GM19025 (cell line): ENCODE data around the gene C1orf105.
"Not testable (repeated sequence)": the region's sequence is repeated elsewhere in the genome, so short reads cannot be mapped to it uniquely, and the experiment has no call there.

Experiments used
- ATAC-seq: cut with Tn5 transposase; IDR thresholded peaks from one replicate; pipeline ENCODE4 v1.9.1; 2021; ENCODE audit warnings: mild to moderate bottlenecking, low read depth, moderate library complexity; ENCODE audit not compliant: unreplicated experiment

Gene C1orf105, protein sequence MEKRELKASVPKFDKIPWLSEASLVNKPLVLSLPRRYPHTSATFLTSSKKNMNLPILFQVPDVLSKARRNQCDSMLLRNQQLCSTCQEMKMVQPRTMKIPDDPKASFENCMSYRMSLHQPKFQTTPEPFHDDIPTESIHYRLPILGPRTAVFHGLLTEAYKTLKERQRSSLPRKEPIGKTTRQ

GRCh38 chr1:172420385-172420784, at the start of gene C1orf105:
TSS of gene C1orf105 (plus strand) at chr1:172420685. CDS start at chr1:172420886, 201 bp downstream.
- no peak for ATAC-seq

GRCh38 chr1:172371646-172372045, 48.8 kb upstream of the C1orf105 start:
- ATAC-seq: not testable (repeated sequence)

DNA sequence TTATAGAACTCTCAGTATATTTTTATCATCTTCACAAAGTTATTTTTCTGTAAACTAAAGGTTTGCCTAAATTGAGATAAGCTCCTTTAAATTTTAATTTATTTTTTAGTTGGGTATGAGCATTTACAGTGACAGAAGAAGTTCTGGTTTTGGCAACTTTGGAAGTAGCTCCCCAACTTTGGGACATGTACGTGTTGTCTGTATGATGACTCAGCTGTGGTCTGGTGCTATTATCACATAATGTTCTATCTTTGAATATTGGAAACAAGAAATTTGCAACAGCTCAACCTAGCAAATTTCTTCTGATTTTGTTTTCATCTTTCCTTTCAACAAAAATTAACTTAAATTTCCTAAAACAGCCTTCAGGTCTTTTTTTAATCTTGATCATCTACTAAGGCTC, 46.6 kb upstream of the C1orf105 start:
- no peak for ATAC-seq

DNA sequence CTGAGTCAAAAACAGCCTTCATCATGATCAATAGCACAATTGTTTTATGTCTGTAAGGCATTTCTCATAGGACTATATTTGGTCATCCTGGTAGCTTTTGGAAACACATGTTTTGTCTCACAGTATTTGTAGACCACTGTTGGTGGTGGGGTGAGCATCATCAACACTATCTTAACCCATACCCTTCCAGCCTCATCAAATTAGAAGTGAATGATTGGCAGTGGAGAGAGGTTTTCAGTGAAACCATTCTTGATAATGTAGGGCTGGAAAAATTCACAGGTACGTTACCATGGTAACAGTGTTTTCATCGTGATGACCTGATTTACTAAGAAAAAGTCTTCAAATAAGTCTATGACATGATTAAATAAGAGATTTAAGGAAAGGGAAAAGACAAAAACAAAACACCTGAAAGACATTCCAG, 45.3 kb upstream of the C1orf105 start:
- ATAC-seq: no peak

DNA sequence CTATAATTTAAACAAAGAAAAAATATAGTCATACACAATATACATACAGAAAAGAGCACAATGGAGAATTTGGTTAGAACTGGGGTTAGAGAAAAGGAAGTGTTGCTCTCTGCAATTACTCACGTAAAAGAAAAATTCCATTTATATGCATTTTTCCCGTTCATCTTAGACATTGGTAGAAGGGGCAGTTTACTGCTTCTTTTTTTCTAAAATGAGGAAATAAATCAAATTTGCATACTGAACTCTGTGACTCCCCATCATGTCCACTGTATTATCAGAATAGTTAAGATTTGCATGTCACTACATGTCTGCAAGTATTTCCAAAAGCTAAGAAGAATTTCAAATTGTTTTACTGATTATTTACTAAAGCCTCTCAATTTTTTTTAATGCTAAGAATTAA, 44.1 kb upstream of the C1orf105 start:
- no peak for ATAC-seq

GRCh38 chr1:172377565-172377964, 42.9 kb upstream of the C1orf105 start:
- ATAC-seq: no peak

GRCh38 chr1:172378109-172378760, 42.2 kb upstream of the C1orf105 start:
- ATAC-seq: no peak

- peak; percentile 84 for ATAC-seq
Measured at GRCh38 chr1:172380441-172381244, 39.8 kb upstream of the C1orf105 start.

DNA sequence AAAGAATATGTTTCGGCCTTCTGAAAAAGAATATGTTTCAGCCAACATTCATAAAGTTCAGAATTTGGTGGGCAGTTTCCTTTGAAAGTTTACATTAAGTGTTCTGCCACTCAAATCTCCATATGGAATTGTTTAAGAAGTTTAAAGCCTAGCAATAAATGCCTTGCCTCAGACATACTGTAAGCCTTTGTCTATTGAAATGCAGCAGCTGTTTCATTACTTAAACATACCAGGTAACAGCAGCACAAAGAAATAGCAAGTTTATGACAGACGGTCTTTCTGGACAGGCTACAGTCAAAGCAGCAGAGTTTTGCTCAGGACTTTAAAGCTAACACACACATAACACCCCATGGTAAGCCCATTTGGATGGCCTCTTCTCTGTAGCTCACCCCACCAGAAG, 38.5 kb upstream of the C1orf105 start:
- no peak for ATAC-seq

GRCh38 chr1:172382406-172382805, 38.1 kb upstream of the C1orf105 start:
- no peak for ATAC-seq

DNA sequence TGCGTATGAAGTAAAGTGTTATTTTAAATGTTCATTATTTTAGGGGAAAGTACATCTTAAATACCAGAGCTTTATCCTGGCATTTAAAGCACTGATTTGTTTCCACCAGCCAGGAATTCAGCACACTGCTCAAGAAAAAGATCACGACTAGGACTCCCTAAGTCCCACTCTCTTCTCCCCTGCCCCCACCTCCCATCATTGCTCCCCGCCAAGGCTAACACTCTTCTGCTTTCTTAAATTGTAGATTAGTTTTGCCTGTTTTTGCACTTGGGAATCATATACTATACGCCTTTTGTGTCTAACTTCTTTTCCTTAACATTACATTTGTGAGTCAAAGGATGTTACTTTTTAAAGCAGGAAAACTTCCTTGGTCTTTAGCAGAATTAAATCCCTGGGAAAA, 37.5 kb upstream of the C1orf105 start:
- ATAC-seq: no peak

DNA sequence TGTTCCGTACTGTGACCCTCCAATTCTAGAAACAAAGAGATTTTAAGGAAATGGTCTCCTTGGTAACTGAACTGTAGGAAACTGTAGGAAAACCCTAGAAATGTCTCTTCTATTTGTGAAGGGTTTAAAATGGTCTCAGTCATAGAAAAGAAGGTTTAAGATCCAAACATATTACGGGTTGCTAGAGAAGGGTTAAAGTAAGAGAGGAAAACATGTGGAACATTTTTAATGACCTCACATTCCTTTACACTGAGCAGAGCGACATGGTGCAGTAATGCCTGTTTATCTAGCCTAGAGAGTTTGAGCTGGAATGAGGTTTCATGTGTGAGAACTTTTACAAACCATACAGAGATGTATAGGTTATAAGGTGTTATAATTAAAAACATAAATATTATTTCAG, 36.9 kb upstream of the C1orf105 start:
- no peak for ATAC-seq

GRCh38 chr1:172384656-172385055, 35.8 kb upstream of the C1orf105 start:
- ATAC-seq: no peak

DNA sequence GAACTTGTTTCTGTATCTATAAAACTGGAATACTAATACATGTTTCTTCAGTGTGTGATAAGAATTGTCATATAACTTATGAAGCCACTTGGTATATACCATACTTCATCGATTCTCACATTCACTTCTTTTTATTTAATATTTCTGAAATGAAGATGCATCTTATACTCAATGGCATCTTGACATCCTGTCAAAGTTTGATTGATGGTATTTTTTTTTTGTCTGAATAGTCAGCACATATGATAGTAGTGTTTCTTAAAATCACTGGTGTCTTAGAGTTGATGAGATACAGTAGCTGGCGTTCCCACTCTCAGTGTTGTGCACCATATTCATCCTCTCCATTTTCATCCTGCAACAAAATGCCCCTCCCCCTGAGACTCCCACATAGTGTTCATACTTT, 34.4 kb upstream of the C1orf105 start:
- no peak for ATAC-seq

DNA sequence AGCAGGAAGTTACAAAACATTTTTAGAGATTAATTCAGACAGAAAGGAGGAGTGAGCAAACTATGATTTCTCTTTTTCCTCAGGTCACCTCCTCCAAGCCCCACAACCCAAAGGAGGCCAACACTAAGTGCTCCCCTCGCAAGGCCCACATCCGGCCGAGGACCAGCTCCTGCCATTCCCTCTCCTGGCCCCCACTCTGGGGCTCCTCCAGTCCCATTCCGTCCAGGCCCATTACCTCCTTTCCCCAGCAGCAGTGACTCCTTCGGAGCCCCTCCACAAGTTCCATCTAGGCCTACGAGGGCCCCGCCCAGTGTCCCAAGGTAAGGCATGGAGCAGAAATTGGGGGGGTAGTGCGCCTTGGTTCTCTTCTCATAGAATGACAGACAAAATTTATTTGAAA, 32.0 kb upstream of the C1orf105 start:
- ATAC-seq: no peak

DNA sequence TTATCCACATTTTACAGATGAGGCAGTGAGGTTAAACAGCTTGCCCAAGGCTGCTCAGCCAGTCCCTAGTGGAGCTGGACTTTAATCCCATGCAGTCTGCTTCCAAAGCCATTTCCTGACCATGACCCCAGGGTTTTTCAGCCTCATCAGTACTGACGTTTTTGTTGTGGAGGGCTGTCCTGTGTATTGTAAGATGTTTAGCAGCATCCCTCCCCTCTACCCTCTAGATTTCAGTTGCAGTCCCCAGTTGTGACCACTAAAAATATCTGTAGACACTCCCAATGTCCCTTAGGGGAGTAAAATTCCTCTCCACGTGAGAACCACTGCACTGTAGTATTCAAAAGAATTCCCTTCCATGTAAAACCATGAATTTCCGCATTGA, 30.2 kb upstream of the C1orf105 start:
- no peak for ATAC-seq

DNA sequence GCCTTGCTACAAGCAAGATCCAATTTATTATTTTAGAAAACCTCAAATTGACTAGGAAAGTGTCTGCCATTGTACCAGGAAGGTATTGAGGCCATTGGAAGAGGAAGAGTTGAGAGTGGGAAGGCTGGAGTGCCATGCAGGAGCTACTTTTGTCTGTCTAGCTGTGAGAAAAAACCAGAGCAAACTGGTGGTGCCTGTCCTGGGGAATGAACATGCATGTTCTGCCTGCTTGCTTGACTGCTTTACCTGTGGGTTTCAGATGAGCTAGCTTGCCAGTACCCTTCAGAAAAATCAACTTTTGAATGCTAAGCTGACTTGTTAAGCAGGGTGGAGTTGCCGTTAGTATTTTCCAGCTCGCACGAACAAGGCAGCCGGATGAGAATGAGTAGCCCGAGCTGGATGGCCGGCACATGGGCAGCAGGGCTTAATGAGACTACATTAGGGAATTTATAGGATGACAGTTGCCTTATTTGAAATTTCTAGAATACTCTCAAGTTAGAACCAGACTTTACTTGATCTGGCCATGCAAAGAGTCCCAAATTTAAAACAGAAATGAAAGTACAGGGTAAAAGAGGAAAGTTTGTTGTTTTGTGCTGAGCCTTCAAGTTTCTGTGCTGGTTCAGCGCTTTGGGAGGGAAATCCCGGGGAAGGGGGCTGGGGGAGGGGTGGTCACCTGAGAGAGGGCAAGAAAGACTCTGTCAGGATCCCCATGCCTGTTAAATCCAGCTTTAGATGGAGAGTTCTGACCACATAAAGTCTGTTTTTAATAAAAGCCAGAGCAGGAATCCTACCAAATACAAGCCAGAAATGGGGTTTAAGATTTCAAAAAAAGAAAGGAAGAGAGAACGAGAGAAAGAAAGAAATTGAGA, 29.6 kb upstream of the C1orf105 start:
- no peak for ATAC-seq

- ATAC-seq: no peak
Measured at GRCh38 chr1:172391976-172392375, 28.5 kb upstream of the C1orf105 start.

DNA sequence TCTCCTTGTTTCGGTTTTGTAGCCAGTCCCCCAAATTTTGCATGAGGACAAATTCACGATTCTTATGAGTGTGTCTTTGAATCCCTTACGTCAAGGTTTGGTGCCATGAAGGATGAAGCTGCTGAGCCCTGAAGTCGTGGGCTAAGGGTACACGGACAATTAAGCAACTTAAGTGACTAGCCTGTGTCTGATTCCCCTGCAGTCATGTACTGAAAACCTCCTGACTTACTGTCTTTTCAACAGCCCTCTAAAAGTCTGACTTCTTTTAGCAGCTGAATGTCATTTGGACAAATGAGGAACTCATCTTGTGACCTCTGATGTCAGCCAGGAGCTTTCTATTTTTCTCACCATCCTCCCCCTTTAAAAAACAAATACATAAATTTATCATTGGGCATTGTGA, 27.1 kb upstream of the C1orf105 start:
- ATAC-seq: no peak

GRCh38 chr1:172394141-172394751, 26.2 kb upstream of the C1orf105 start:
- peak; percentile 89 for ATAC-seq
